Measurements from ENCODE around the gene CFDP1. TPM values are rescaled to one million over a fixed set of nuclear protein-coding genes. Genes with fewer than 3 reads are reported as not detected.

The CFDP1 gene
- total and polyA plus RNA-seq, 2 of the 13 experiments (the other 11 are each of a cell fraction or from before 2014, with no cell fraction given): 78.6 to 153 TPM

DNA sequence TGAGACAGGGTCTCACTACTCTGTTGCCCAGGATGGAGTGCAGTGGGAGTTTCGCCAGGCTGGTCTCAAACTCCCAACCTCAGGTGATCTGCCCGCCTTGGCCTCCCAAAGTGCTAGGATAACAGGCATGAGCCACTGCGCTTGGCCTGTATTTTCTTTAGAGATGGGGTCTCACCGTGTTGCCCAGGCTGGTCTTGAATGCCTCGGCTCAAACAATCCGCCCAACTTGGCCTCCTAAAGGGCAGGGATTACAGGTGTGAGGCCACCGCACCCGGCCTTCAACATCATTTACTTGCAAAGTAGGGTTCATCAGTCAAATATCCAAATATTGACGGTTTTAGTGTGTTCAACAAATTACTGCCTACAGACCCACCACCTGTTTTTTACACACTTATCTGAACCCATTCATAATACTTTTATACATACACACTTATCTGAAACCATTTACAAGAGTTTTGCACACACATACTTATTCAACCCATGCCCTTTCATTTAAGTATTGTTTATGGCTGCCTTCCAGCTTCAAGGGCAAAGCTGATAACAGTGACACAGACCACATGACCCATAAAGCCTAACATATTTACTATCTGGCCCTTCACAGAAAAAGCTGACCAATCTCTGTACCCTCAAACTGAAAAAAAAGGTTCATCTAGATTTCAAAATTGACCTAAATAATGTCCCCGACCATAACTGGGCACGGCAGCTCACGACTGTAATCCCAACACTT is 19.3 kb upstream of the CFDP1 start (continued):
- TF ChIP-seq ZBTB34 (CRISPR knock-in tag; IDR thresholded peaks at IDR 0.05): no peak
- peak; percentile 31; the same call in 1 of the 2 replicates for TF ChIP-seq POGZ (CRISPR knock-in tag; IDR thresholded peaks at IDR 0.05)
- TF ChIP-seq ZNF121 (CRISPR knock-in tag; IDR thresholded peaks at IDR 0.05): peak; percentile 85
- TF ChIP-seq ZSCAN30 (CRISPR knock-in tag; IDR thresholded peaks at IDR 0.05): no peak

- no peak overlapping the region for H3K4me3 ChIP-seq (replicated peaks in 1 of 3; ENCODE audit: insufficient read depth in 1 of 3, low read depth in 2 of 3, low read length in 3 of 3)
- in situ Hi-C loops (cut with HindIII; ENCODE audit: extremely low pct_ligation_motif_present, low pct_unique_long_range_greater_than_20kb): no loop called here
- TF ChIP-seq RXRB (CRISPR knock-in tag; IDR thresholded peaks at IDR 0.05; ENCODE audit: borderline replicate concordance) (0 out of 2 replicates have a peak, but pooled peaks have one; percentile 18), BCL6 (CRISPR knock-in tag; IDR thresholded peaks at IDR 0.05) (peak; percentile 36; the same call in 1 of the 2 replicates), WIZ (CRISPR knock-in tag; IDR thresholded peaks at IDR 0.05) (no peak), MIXL1 (CRISPR knock-in tag; IDR thresholded peaks at IDR 0.05) (peak; percentile 60; the same call in 1 of the 2 replicates), FOXA1 (IDR thresholded peaks at IDR 0.05) (no peak), FOXA1 (CRISPR knock-in tag; IDR thresholded peaks at IDR 0.05) (peak; percentile 57), ZNF264 (CRISPR knock-in tag; IDR thresholded peaks at IDR 0.05) (0 out of 2 replicates have a peak, but pooled peaks have one; percentile 30), ONECUT2 (CRISPR knock-in tag; IDR thresholded peaks at IDR 0.05) (peak; percentile 97)
- TF ChIP-seq, protein P1, sequence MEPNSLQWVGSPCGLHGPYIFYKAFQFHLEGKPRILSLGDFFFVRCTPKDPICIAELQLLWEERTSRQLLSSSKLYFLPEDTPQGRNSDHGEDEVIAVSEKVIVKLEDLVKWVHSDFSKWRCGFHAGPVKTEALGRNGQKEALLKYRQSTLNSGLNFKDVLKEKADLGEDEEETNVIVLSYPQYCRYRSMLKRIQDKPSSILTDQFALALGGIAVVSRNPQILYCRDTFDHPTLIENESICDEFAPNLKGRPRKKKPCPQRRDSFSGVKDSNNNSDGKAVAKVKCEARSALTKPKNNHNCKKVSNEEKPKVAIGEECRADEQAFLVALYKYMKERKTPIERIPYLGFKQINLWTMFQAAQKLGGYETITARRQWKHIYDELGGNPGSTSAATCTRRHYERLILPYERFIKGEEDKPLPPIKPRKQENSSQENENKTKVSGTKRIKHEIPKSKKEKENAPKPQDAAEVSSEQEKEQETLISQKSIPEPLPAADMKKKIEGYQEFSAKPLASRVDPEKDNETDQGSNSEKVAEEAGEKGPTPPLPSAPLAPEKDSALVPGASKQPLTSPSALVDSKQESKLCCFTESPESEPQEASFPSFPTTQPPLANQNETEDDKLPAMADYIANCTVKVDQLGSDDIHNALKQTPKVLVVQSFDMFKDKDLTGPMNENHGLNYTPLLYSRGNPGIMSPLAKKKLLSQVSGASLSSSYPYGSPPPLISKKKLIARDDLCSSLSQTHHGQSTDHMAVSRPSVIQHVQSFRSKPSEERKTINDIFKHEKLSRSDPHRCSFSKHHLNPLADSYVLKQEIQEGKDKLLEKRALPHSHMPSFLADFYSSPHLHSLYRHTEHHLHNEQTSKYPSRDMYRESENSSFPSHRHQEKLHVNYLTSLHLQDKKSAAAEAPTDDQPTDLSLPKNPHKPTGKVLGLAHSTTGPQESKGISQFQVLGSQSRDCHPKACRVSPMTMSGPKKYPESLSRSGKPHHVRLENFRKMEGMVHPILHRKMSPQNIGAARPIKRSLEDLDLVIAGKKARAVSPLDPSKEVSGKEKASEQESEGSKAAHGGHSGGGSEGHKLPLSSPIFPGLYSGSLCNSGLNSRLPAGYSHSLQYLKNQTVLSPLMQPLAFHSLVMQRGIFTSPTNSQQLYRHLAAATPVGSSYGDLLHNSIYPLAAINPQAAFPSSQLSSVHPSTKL (CRISPR knock-in tag; IDR thresholded peaks at IDR 0.05): peak; percentile 54
- TF ChIP-seq, protein P2, sequence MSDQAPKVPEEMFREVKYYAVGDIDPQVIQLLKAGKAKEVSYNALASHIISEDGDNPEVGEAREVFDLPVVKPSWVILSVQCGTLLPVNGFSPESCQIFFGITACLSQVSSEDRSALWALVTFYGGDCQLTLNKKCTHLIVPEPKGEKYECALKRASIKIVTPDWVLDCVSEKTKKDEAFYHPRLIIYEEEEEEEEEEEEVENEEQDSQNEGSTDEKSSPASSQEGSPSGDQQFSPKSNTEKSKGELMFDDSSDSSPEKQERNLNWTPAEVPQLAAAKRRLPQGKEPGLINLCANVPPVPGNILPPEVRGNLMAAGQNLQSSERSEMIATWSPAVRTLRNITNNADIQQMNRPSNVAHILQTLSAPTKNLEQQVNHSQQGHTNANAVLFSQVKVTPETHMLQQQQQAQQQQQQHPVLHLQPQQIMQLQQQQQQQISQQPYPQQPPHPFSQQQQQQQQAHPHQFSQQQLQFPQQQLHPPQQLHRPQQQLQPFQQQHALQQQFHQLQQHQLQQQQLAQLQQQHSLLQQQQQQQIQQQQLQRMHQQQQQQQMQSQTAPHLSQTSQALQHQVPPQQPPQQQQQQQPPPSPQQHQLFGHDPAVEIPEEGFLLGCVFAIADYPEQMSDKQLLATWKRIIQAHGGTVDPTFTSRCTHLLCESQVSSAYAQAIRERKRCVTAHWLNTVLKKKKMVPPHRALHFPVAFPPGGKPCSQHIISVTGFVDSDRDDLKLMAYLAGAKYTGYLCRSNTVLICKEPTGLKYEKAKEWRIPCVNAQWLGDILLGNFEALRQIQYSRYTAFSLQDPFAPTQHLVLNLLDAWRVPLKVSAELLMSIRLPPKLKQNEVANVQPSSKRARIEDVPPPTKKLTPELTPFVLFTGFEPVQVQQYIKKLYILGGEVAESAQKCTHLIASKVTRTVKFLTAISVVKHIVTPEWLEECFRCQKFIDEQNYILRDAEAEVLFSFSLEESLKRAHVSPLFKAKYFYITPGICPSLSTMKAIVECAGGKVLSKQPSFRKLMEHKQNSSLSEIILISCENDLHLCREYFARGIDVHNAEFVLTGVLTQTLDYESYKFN (CRISPR knock-in tag; conservative IDR thresholded peaks at IDR 0.05): peak; percentile 41; the same call in 1 of the 2 replicates
Measured at GRCh38 chr16:75446416-75446815, 13.1 kb upstream of the CFDP1 start.

More at GRCh38 chr16:75446416-75446815, 13.1 kb upstream of the CFDP1 start:
- Histone ChIP-seq H3K36me3 (replicated peaks in 1 of 2; ENCODE audit: control insufficient read depth in 1 of 2, insufficient read depth in 2 of 2, low read length in 2 of 2) (peaks cover 12 to 44% of the 10 kb centered on the region in 2 experiments; a peak in 4 of 5 replicates), H2AFZ (ENCODE audit: low read length) (no peak overlapping the region), H3K27ac (ENCODE audit: extremely low read length, insufficient read depth, low read length) (no peak overlapping the region), H3K79me2 (ENCODE audit: insufficient read depth, low read length) (peaks cover 15% of the 10 kb centered on the region), H3K4me2 (ENCODE audit: low read depth, low read length) (no peak overlapping the region), H3K27me3 (ENCODE audit: control insufficient read depth in 1 of 2, insufficient read depth in 2 of 2, low read length in 2 of 2) (no peaks in the 10 kb centered on the region), H3K9ac (ENCODE audit: insufficient read depth, low read depth, low read length) (no peak overlapping the region), H3K4me1 (ENCODE audit: insufficient read depth, low read length) (peaks cover 15% of the 10 kb centered on the region), H4K20me1 (ENCODE audit: insufficient read depth, low read length) (no peaks in the 10 kb centered on the region), H3K9me3 (ENCODE audit: low read length) (no peaks in the 10 kb centered on the region)
- FAIRE-seq (peak; percentile 18), ATAC-seq (peak; percentile 74), DNase-seq (ENCODE audit: low spot score) (peak; percentile 26)
- BruUV-seq (replicated peaks): TSS peak; percentile 8
- POLR2A ChIA-PET: interaction anchor here (1.7 kb wide), 1 partner anchor 12 kb away, joined by 5 read pairs; no protein-coding TSS in a partner anchor
- CTCF ChIA-PET (ENCODE audit: low intra/inter-chr PET ratio, low total read pairs): no interaction called here
- intact Hi-C loops (cut with micrococcal nuclease; ENCODE audit: unreplicated experiment): no loop called here

All from HepG2 (cell line).